PFSK-1 (cell line): Measurements from ENCODE around the gene SPACDR.

Experiments
- FOXP2 ChIP-seq: optimal IDR thresholded peaks from 2 replicates; pipeline ENCODE3; 2011; ENCODE audit warnings: borderline replicate concordance, control low read depth, inconsistent platforms; ENCODE audit not compliant: insufficient read depth; ENCODE audit errors: extremely low read length, extremely low read depth
- POLR2AphosphoS5 ChIP-seq: IDR thresholded peaks from 2 replicates; pipeline ENCODE4 v1.6.1; 2012; ENCODE audit warnings: low read depth, mild to moderate bottlenecking, control low read depth, low read length, moderate library complexity
- SIN3A ChIP-seq: IDR thresholded peaks from 2 replicates; pipeline ENCODE4 v1.6.1; 2012; ENCODE audit warnings: mild to moderate bottlenecking, low read length, moderate library complexity, borderline replicate concordance; ENCODE audit not compliant: insufficient read depth
- TAF1 ChIP-seq: IDR thresholded peaks from 2 replicates; pipeline ENCODE4 v1.6.1; 2012; ENCODE audit warnings: low read length, control low read depth, borderline replicate concordance; ENCODE audit not compliant: insufficient read depth
- TF ChIP-seq, protein P1 (sequence below), 2 experiments: IDR thresholded peaks; 2 replicates each; pipeline versions ENCODE4 v1.6.1 to v1.8.0; 2011 to 2012; ENCODE audit warnings: low read depth in 2 of 2, low read length in 2 of 2, control low read depth in 1 of 2, inconsistent platforms in 1 of 2, mild to moderate bottlenecking in 1 of 2, moderate library complexity in 1 of 2; ENCODE audit not compliant: insufficient read depth in 1 of 2

GRCh38 chr7:100456562-100456961, 7.5 kb downstream of the SPACDR start:
- TF ChIP-seq POLR2AphosphoS5 (no peak), SIN3A (no peak), TAF1 (no peak), FOXP2 (no peak)
- TF ChIP-seq, protein P1, sequence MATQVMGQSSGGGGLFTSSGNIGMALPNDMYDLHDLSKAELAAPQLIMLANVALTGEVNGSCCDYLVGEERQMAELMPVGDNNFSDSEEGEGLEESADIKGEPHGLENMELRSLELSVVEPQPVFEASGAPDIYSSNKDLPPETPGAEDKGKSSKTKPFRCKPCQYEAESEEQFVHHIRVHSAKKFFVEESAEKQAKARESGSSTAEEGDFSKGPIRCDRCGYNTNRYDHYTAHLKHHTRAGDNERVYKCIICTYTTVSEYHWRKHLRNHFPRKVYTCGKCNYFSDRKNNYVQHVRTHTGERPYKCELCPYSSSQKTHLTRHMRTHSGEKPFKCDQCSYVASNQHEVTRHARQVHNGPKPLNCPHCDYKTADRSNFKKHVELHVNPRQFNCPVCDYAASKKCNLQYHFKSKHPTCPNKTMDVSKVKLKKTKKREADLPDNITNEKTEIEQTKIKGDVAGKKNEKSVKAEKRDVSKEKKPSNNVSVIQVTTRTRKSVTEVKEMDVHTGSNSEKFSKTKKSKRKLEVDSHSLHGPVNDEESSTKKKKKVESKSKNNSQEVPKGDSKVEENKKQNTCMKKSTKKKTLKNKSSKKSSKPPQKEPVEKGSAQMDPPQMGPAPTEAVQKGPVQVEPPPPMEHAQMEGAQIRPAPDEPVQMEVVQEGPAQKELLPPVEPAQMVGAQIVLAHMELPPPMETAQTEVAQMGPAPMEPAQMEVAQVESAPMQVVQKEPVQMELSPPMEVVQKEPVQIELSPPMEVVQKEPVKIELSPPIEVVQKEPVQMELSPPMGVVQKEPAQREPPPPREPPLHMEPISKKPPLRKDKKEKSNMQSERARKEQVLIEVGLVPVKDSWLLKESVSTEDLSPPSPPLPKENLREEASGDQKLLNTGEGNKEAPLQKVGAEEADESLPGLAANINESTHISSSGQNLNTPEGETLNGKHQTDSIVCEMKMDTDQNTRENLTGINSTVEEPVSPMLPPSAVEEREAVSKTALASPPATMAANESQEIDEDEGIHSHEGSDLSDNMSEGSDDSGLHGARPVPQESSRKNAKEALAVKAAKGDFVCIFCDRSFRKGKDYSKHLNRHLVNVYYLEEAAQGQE (IDR thresholded peaks at IDR 0.05; ENCODE audit: insufficient read depth in 1 of 2, low read depth in 2 of 2, low read length in 2 of 2) = no peak
